Hematopoietic multipotent progenitor cell treated with erythropoietin and hydrocortisone succinate and interleukin-3 and kit ligand, for 15 days (in vitro differentiated cells): Measurements from ENCODE around the gene SARM1.
"Not testable (repeated sequence)": the region's sequence is repeated elsewhere in the genome, so short reads cannot be mapped to it uniquely, and the experiment has no call there.

Experiments
- DNase-seq: peaks from one replicate; pipeline ENCODE4 v3.0.0-alpha.2; 2015; ENCODE audit warnings: low spot score

SARM1 gene

GRCh38 chr17:28426081-28426519 is 54.6 kb downstream of the SARM1 start:
- DNase-seq, result no peak

- DNase-seq, result no peak
Observed at GRCh38 chr17:28427371-28427770, 55.9 kb downstream of the SARM1 start.

GRCh38 chr17:28427982-28428381 is 56.5 kb downstream of the SARM1 start:
- DNase-seq, result not testable (repeated sequence)

- DNase-seq, result no peak
Observed at GRCh38 chr17:28433721-28434120, 62.2 kb downstream of the SARM1 start.

- DNase-seq, result not testable (repeated sequence)
Observed at GRCh38 chr17:28434326-28434725, 62.8 kb downstream of the SARM1 start.

GRCh38 chr17:28443901-28444638 is 72.6 kb downstream of the SARM1 start:
- DNase-seq, result no peak

GRCh38 chr17:28446716-28447395 is 75.4 kb downstream of the SARM1 start:
- no peak for DNase-seq

- DNase-seq, result no peak
Observed at GRCh38 chr17:28447396-28447760, 75.9 kb downstream of the SARM1 start.

- no peak for DNase-seq
Observed at GRCh38 chr17:28449859-28450258, 78.4 kb downstream of the SARM1 start.
